ENCODE results near the gene IFFO2.

DNA sequence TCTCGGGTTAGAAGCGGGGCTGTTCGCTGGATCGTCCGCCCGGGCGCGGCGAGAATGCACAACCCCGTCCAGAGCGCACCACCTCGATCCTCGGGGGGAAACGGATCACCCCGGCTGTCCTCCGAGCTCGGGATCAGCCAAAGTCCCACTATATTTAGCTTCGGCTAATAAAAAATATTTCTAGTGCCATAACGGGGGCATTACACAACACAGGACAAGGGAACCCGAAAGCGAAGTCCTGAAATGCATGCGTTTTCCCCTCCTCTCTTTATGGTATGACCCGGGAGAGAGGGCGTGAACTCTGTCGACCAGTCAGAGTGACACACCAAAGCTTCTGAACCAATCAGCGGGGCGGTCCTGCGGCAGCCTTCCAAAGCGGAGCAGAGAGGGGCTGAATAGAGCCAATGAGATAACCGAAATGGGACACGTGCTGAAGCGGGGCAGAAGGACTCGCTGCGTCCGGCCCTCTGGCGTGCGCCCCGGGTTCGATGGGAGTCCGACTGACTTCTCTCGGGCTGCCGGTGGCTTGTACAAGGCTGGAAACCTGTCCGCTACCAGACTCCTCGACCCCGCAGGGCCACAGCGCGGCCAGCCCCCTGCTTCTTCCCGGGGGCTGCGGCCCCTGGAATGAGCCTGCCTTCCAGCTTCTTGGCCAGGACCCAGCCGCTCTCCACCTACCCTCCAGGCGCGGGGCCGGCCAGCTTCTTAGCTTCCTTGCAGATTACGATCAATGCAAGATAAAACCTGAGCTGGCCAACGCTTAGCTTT is 53.8 kb downstream of the IFFO2 start, which contains the start of gene ALDH4A1:
- TF ChIP-seq POLR2AphosphoS5 (IDR thresholded peaks at IDR 0.05): peak; percentile 27 to 51
- peak in 1 of 6 experiments; percentile 10 for TF ChIP-seq CTCF (IDR thresholded peaks at IDR 0.05)
- peak in 3 of 4 donors; percentile 40 to 64 (median 54) for TF ChIP-seq POLR2A (IDR thresholded peaks at IDR 0.05)
- no peak for TF ChIP-seq EP300 (IDR thresholded peaks at IDR 0.05)

All from upper lobe of left lung (tissue), 4 donors.